GM10266 (cell line): ENCODE measurements around the gene CEP350.

Experiments
- DNase-seq: peaks from one replicate; pipeline ENCODE4 v3.0.0; 2012; ENCODE audit errors: extremely low spot score
- CTCF ChIP-seq: IDR thresholded peaks from 2 replicates; pipeline ENCODE4 v1.5.1; 2012; ENCODE audit warnings: mild to moderate bottlenecking, low read depth; ENCODE audit not compliant: control insufficient read depth, insufficient read depth; ENCODE audit errors: missing control alignments

Gene CEP350

GRCh38 chr1:179973198-179974110, 18.8 kb downstream of the CEP350 start:
- TF ChIP-seq CTCF: no peak
- DNase-seq: no peak

GRCh38 chr1:179976970-179977651, 22.5 kb downstream of the CEP350 start:
- no peak for TF ChIP-seq CTCF

GRCh38 chr1:179978199-179979079, 23.8 kb downstream of the CEP350 start:
- TF ChIP-seq CTCF: no peak
- no peak for DNase-seq

More at GRCh38 chr1:179976970-179977651, 22.5 kb downstream of the CEP350 start:
- DNase-seq: no peak

GRCh38 chr1:179984101-179984500, 29.5 kb downstream of the CEP350 start:
- no peak for DNase-seq
- TF ChIP-seq CTCF: no peak

GRCh38 chr1:179984942-179985341, 30.3 kb downstream of the CEP350 start:
- no peak for DNase-seq
- no peak for TF ChIP-seq CTCF

- TF ChIP-seq CTCF: no peak
- DNase-seq: no peak
Observed at GRCh38 chr1:179990847-179991246, 36.2 kb downstream of the CEP350 start.
